ENCODE data around the gene BCOR.

DNA sequence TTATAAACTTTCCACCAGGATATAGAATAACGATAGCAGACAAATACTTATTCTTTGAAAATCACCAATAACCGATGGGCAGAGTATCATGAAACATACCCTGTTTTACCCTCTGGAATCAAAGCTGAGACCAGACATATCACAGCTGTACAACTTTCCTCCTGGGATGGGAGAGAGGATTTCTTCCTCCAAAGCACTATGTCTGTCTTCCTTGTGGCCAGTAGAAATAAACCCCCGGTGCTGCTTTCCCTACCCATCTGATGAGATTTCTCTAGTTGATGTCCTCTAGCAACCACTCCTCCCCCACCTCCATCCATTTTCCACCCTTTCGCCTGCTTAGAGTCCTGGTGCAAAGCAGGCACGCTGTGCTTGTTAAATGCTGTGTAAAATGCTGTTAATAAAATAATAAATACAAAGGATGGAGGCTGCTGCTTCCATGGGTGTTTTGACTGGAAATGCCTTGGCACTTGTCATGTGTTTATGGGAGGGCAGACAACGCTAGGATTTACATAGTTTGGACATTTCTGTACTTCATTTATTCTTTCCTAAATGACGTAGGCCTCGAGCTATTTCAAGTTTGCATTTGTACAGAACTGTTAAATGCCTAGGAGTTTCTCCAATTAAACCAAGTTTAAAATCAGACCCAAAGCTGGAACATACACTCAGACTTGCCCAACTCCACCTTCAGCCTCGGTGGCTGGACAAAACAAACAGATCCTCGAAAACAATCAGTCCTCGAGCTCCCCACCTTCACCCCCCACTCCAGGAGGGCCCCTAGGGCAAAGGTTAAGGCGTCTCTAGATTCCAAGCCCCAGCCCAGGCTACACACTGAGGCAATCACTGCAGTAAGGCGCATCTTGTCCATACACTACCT is 10.1 kb downstream of the BCOR start:
- TF ChIP-seq EP300 (IDR thresholded peaks at IDR 0.05) (no peak), POLR2AphosphoS5 (IDR thresholded peaks at IDR 0.05) (no peak), POLR2A (IDR thresholded peaks at IDR 0.05; ENCODE audit: low read depth) (no peak)
- TF ChIP-seq, protein P1, sequence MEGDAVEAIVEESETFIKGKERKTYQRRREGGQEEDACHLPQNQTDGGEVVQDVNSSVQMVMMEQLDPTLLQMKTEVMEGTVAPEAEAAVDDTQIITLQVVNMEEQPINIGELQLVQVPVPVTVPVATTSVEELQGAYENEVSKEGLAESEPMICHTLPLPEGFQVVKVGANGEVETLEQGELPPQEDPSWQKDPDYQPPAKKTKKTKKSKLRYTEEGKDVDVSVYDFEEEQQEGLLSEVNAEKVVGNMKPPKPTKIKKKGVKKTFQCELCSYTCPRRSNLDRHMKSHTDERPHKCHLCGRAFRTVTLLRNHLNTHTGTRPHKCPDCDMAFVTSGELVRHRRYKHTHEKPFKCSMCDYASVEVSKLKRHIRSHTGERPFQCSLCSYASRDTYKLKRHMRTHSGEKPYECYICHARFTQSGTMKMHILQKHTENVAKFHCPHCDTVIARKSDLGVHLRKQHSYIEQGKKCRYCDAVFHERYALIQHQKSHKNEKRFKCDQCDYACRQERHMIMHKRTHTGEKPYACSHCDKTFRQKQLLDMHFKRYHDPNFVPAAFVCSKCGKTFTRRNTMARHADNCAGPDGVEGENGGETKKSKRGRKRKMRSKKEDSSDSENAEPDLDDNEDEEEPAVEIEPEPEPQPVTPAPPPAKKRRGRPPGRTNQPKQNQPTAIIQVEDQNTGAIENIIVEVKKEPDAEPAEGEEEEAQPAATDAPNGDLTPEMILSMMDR (IDR thresholded peaks at IDR 0.05), result no peak

Measured in esophagus muscularis mucosa (tissue), 4 donors.